ENCODE data around the gene B3GNT2. TPM values are rescaled to one million over a fixed set of nuclear protein-coding genes. Genes with fewer than 3 reads are reported as not detected.

Gene B3GNT2
- total RNA-seq, 1 experiment from 2014 or later = 50.5 TPM

DNA sequence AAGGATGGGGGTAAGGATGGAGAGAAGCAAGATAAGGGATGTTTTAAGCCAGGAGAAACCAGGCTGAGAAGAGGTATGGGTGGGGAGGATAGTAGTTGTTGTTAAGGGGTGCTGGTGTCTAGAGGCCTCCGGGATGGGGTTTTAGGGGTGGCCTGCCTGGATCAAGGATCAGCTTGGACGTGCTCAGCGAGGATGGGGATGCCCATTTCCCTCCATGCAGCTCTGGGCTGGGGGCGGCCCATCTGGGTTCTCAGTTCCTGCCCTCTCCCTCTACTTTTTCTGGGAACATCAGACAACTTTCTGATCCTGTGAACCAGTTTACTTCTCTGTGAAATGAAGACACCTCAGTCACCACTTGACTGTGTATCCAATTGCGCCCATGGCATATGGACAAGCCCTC, 10.1 kb downstream of the B3GNT2 start:
- H3K9me3 Mint-ChIP-seq (ENCODE audit: unreplicated experiment) = no peaks in the 10 kb centered on the region
- no peaks in the 10 kb centered on the region for H3K36me3 ChIP-seq (ENCODE audit: control insufficient read depth, insufficient read depth, low read length)
- DNase-seq = no peak
- H3K4me1 ChIP-seq = no peaks in the 10 kb centered on the region; the same call in 1 of the 2 replicates
- ChIA-PET CTCF (no interaction called here), POLR2A (no interaction called here)
- H3K36me3 Mint-ChIP-seq (ENCODE audit: insufficient read depth, unreplicated experiment) = peaks cover 62% of the 10 kb centered on the region
- H3K9me3 ChIP-seq = no peaks in the 10 kb centered on the region
- H3K4me3 Mint-ChIP-seq (ENCODE audit: unreplicated experiment) = no peak overlapping the region
- H3K27ac Mint-ChIP-seq (ENCODE audit: unreplicated experiment) = peak overlapping the region; percentile 51
- no peaks in the 10 kb centered on the region for H3K27me3 Mint-ChIP-seq (ENCODE audit: insufficient read depth, unreplicated experiment)
- BruUV-seq (replicated peaks) = no TSS peak
- H3K4me1 Mint-ChIP-seq (ENCODE audit: low read depth, unreplicated experiment) = peaks cover 61% of the 10 kb centered on the region
- intact Hi-C loops (cut with micrococcal nuclease; ENCODE audit: unreplicated experiment) = no loop called here
- no peak overlapping the region for H3K4me3 ChIP-seq (ENCODE audit: low read depth, low read length)
- TF ChIP-seq, protein P1, sequence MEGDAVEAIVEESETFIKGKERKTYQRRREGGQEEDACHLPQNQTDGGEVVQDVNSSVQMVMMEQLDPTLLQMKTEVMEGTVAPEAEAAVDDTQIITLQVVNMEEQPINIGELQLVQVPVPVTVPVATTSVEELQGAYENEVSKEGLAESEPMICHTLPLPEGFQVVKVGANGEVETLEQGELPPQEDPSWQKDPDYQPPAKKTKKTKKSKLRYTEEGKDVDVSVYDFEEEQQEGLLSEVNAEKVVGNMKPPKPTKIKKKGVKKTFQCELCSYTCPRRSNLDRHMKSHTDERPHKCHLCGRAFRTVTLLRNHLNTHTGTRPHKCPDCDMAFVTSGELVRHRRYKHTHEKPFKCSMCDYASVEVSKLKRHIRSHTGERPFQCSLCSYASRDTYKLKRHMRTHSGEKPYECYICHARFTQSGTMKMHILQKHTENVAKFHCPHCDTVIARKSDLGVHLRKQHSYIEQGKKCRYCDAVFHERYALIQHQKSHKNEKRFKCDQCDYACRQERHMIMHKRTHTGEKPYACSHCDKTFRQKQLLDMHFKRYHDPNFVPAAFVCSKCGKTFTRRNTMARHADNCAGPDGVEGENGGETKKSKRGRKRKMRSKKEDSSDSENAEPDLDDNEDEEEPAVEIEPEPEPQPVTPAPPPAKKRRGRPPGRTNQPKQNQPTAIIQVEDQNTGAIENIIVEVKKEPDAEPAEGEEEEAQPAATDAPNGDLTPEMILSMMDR (IDR thresholded peaks at IDR 0.05; ENCODE audit: insufficient read depth in 1 of 2, low read depth in 1 of 2, low read length in 1 of 2, severe bottlenecking in 1 of 2, unreplicated experiment in 1 of 2) = no peak
- no peaks in the 10 kb centered on the region for H3K27me3 ChIP-seq (replicated peaks; ENCODE audit: control insufficient read depth, insufficient read depth, low read length)

DNA sequence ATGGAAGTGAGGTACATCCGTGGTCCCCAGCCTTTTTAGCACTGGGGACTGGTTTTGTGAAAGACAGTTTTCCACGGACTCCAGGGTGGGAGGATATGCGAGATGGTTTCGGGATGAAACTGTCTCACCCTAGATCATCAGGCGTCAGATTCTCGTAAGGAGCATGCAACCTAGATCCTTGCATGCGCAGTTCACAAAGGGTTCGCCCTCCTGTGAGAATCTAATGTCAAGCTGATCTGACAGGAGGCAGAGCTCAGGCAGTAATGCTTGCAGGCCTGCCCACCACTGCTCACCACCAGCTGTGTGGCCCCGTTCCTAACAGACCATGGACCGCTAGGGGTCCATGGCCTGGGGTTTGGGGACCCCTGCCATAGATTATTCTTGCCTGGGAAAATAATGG, 11.6 kb downstream of the B3GNT2 start:
- Mint-ChIP-seq H3K4me3 (ENCODE audit: unreplicated experiment) (no peak overlapping the region), H3K4me1 (ENCODE audit: low read depth, unreplicated experiment) (peaks cover 68% of the 10 kb centered on the region), H3K36me3 (ENCODE audit: insufficient read depth, unreplicated experiment) (peaks cover 71% of the 10 kb centered on the region), H3K9me3 (ENCODE audit: unreplicated experiment) (no peaks in the 10 kb centered on the region), H3K27me3 (ENCODE audit: insufficient read depth, unreplicated experiment) (no peaks in the 10 kb centered on the region), H3K27ac (ENCODE audit: unreplicated experiment) (no peak overlapping the region)
- BruUV-seq (replicated peaks) = no TSS peak
- no peak for DNase-seq
- TF ChIP-seq, protein P1 (IDR thresholded peaks at IDR 0.05; ENCODE audit: insufficient read depth in 1 of 2, low read depth in 1 of 2, low read length in 1 of 2, severe bottlenecking in 1 of 2, unreplicated experiment in 1 of 2) = no peak
- H3K4me3 ChIP-seq (ENCODE audit: low read depth, low read length) = no peak overlapping the region
- H3K9me3 ChIP-seq = no peaks in the 10 kb centered on the region
- ChIA-PET POLR2A (no interaction called here), CTCF (no interaction called here)
- H3K4me1 ChIP-seq = no peaks in the 10 kb centered on the region; the same call in 1 of the 2 replicates
- intact Hi-C loops (cut with micrococcal nuclease; ENCODE audit: unreplicated experiment) = no loop called here
- no peaks in the 10 kb centered on the region for H3K27me3 ChIP-seq (replicated peaks; ENCODE audit: control insufficient read depth, insufficient read depth, low read length)
- H3K36me3 ChIP-seq (ENCODE audit: control insufficient read depth, insufficient read depth, low read length) = no peaks in the 10 kb centered on the region

DNA sequence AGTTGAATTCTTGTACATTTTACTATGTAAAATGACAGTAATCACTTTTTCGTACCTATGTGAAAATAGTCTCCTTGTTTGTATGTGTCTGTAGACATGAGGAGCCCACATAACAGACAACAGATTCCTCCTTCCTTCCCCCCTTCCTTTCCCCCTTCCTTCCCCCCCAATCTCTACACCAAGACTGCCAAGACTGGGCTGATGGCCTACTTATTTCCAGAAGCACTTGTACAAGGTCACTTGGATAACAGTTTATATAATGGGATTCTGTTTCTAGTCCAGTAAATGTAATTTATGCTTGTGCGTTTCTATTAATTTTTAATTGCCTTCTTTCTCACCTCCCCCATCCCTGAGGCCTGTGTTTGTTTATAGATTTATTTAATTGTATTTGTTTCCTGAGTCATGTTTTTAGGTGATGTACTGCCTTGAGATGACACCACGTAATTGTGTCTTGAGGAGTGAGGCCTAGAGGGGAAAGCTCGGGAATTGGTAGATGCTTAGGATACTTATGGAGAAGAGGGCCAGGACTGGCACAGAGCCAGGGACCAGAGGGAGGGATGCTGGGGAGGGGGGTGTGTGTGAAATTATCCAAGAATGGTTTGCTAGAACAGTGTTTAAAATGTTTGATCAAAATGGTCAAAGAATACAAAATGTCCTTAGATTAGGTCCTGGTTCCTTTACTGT, 12.3 kb downstream of the B3GNT2 start:
- H3K36me3 Mint-ChIP-seq (ENCODE audit: insufficient read depth, unreplicated experiment) = peaks cover 78% of the 10 kb centered on the region
- no peak for DNase-seq
- intact Hi-C loops (cut with micrococcal nuclease; ENCODE audit: unreplicated experiment) = no loop called here
- H3K27ac Mint-ChIP-seq (ENCODE audit: unreplicated experiment) = peak overlapping the region; percentile 63
- H3K27me3 Mint-ChIP-seq (ENCODE audit: insufficient read depth, unreplicated experiment) = no peaks in the 10 kb centered on the region
- H3K4me3 Mint-ChIP-seq (ENCODE audit: unreplicated experiment) = no peak overlapping the region
- no peaks in the 10 kb centered on the region for H3K9me3 Mint-ChIP-seq (ENCODE audit: unreplicated experiment)
- peaks cover 63% of the 10 kb centered on the region for H3K4me1 Mint-ChIP-seq (ENCODE audit: low read depth, unreplicated experiment)
- TF ChIP-seq, protein P1 (IDR thresholded peaks at IDR 0.05; ENCODE audit: insufficient read depth in 1 of 2, low read depth in 1 of 2, low read length in 1 of 2, severe bottlenecking in 1 of 2, unreplicated experiment in 1 of 2) = no peak
- Histone ChIP-seq H3K27me3 (replicated peaks; ENCODE audit: control insufficient read depth, insufficient read depth, low read length) (no peaks in the 10 kb centered on the region), H3K4me3 (ENCODE audit: low read depth, low read length) (no peak overlapping the region), H3K4me1 (peaks cover 3% of the 10 kb centered on the region; the same call in 1 of the 2 replicates), H3K9me3 (no peaks in the 10 kb centered on the region), H3K36me3 (ENCODE audit: control insufficient read depth, insufficient read depth, low read length) (no peaks in the 10 kb centered on the region)
- BruUV-seq (replicated peaks) = no TSS peak
- ChIA-PET CTCF (no interaction called here), POLR2A (no interaction called here)
